ENCODE measurements around the gene SORCS2.

Gene SORCS2

DNA sequence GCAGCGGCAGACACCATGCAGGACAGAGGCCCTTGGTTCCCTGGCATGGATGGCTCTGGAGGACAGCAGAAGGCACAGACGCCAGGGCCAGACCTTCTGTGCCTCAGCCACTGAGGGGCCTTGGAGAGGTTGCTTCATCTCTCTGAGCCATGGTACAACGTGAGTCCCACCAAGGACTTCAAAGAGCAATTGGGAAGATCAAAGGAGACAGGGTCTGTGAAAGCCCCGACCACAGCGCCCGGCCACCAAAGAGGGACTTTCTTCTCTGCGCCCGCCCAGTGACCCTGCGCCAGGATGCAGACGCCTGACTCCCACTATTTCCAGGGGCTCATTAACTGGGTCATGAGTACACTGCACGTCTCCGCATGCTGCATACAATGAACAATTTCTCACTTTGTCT is 573.3 kb downstream of the SORCS2 start:
- DNase-seq: no peak

DNA sequence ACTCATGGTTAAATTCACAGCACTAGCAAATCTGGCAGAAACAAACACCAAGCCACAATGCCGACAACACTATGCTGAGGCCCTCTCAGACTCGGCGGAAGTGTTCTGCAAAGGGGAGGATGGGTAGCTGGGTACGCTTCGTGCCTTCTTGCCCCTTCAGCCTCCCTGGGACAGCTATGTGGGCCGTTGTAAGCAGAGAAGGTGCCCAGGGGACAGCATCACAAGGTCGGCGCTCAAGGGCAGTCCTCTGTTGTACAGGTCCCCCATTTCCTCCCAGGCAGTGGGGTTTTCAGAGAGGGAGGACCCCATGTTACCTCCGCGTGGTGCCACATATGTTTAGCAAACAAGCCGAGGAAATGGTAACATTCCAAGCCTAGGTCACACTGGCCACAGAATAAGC is 573.7 kb downstream of the SORCS2 start:
- DNase-seq: no peak

DNA sequence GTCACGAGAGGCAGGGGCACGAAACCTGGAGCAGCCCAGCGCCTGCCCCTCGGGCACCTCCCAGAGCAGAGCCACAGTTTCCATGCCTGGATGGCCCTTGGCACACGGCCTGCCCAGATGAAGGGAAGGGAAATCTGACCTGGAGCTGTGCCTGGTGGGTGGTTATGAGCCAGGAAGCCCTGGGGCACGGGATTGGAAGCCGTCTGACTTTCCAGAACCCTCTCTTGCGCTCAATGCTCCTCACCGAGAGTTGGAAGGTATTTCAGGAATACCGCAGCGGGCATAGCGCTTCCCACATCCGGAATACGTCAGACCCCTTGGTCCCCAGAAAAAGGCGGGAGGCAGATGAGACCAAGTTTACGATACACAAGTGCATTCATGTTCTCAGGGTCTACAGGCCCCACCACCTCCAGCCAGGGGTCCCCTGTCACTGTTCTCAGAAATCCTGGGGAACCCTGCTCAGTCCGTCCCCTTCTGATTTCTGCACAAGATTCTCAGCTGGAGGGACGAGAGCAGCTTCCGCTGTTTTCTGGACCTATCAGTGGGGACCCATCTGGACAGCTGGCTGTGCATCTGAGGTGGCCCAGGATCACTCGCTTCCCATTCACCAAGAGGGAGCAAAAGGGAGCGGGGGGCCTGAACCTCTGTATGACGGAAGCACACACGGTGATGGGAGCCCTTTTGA is 574.5 kb downstream of the SORCS2 start:
- no peak for DNase-seq

DNA sequence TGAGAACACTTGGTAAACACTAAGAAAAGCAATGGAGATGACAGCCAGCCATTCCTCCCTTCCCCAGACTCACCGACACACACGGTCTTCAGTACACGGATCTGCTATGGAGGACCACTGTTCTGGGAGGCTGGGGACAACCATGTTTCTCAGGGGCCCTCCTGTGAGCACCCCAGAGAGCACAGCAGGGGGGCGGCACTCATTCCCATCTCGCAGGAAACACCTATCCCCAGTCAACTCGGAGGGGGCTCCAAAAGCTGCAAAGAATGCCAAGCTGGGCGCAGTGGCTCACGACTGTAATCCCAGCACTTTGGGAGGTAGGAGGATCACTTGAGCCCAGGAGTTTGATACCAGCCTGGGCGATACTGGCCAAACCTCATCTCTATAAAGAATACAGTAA is 575.2 kb downstream of the SORCS2 start:
- no peak for DNase-seq

DNA sequence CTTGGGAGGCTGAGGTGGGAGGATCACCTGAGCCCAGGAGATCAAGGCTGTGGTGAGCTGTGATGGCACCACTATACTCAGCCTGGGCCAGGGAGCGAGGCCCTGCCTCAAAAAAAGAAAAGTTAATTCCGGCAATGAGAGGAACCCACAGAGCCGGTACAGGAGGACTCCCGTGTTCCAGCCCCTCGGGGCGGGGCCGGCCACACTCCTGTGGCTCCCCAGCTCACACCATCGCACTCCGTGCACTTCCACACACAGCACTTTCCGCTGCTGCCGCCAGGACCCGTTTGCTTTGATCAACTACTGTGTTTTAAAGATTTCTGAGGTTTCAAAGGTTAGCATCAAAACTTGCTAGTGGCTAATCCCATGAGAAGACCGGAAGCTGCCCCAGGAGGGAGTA is 575.6 kb downstream of the SORCS2 start:
- DNase-seq: no peak

DNA sequence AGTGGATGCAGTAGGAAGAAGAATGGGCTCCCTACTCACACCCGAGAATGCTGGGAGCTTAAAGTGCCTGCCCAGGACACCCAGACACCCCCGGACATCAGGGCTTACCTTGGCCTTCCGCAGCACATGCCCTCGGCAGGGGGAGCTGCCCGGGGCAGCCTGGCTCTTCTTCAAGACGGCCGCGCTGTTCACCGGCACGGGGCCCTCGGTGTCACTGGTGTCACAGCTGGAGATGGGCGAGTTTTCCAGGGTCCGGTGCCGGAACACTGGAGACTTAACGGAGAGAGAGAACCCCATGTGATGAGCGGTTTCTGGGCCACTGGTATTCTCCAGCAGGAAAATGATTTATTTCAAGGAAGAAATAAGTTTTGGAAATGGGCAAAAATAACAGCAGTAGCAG is 576.4 kb downstream of the SORCS2 start:
- DNase-seq: no peak

DNA sequence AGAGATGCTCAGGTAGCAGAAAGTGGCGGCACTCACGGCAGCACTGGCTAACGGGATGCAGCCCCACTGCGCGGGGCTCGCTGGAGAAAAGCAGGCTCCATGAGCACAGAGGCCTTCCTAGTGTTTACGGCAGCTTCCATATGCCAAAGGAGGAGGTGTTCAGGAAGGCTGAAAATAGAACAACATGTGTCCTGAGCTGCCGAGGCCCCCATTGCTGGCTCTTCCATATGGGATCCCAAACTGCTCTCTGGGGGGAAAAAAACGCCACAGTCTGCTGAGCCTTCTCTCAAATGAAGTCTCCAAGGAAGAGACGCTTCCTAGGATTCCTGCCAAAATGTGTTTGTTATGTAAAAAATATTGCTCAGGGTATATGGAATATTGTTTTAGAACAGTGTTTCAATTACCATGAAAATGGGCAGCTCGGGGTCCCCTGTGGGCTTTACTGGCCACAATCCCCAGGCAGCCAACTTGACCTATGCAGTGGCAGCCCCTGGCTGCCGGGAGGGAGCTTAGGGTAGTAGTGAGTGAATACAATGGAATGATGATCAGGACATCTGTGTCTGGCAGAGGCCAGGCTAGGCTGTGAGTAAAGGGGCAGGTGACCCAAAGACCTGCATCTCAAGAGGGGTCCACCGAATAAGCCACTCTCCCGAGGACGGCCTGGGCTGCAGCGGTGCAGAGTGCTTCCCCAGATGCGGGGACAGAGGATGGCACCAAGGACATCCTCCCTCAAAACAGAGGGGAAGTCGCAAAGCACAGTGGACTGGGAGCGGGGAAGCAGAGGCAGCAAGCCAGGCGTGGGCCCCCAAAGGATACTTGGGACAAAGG is 577.3 kb downstream of the SORCS2 start:
- no peak for DNase-seq

DNA sequence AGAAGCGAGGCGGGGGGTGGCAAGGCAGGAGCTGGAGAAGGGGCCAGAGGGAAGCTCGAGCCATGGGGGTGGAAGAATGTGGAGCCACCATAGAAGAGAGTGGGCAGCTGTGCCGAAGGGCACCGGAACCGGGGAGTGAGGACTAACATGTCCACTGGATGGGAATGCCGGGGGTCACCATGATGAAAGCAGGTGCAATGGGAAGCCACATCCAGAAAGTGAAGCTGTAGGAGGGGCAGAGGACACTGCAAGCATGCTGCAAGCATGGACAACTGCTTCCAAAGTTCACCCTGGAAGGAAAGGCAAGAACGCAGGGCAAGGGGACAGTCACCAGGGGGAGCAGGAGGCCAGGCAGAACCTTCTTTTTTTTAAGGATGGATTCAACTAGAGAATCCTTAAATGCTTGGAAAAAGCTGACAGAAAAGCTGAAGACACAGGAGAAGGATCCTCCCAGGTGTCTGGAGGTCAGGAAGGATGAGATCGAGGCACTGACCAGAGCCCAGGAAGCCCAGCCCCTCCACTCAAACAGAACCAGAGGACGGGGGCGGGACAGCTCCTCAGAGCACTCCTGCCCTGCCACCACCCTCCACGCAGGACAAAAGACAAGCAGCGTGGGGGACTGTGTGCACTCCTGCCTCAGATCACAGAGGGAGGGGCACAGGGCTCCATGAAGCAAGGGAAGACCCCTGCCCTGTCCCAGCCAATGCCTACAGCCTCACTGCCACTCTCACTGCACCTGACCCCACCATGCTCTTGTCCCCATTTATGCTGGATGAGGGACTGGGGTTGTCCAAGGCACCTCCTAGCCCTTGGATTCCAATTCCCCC is 578.1 kb downstream of the SORCS2 start:
- no peak for DNase-seq

DNA sequence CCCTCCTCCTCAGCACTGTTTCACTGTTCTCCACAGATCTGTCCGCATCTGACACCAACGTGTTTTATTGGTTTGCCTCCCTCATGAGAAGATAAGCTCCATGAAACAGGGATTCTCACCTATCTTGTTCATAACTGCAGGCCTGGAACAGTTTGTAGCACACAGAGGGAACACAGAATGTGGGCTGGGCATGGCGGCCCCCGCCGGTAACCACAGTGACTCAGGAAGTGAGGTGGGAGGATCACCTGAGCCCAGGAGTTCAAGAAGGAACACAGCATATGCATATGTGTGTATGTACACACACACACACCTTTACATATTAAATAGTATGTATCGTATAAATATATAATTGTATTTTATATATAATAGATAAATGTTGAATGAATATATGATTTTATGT is 578.7 kb downstream of the SORCS2 start:
- no peak for DNase-seq

DNA sequence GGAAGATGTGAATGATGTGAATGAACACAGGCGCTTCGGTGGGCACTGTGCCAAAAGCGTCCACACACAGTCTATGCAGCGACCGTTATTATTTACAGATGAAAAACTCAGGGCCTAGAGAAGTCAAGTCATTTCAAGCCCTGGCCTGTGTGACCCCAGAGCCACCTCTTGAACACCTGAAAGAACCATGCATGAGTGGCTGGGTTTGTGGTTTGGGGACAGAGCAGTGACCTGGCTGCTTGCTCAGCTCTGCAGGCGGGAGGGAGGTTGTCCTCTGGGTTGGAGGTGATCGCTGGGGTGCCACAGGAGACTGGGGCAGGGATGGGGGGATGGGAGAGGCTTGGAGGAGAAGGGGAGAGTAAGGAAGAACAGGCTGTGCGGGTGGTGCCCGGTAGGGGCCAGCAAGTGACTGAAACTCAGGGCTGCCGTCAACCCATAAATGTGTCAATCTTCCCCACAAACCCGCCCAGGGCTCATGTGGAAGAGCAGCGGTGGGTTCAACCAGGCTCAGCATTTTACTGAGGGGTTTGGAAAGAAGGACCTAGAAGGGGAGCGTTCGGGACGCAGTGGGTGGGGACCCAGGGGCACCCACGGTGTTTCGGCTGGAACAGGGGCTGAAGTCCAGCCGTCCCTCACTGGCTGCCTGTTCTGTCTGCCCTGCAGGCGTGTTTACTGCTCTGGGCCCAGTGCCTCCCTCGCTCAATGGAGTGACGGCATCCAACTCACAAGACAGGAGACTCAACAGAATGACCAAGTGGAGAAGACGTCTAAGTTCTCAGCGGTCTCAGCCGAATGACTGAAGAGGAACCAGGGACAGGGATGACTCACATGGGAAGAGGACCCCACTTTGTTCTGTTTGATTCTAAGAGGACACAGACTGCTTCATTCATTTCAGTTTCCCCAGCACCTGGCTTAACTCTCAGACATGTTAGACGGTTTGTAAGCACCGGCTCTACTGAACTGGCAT is 579.5 kb downstream of the SORCS2 start:
- no peak for DNase-seq

DNA sequence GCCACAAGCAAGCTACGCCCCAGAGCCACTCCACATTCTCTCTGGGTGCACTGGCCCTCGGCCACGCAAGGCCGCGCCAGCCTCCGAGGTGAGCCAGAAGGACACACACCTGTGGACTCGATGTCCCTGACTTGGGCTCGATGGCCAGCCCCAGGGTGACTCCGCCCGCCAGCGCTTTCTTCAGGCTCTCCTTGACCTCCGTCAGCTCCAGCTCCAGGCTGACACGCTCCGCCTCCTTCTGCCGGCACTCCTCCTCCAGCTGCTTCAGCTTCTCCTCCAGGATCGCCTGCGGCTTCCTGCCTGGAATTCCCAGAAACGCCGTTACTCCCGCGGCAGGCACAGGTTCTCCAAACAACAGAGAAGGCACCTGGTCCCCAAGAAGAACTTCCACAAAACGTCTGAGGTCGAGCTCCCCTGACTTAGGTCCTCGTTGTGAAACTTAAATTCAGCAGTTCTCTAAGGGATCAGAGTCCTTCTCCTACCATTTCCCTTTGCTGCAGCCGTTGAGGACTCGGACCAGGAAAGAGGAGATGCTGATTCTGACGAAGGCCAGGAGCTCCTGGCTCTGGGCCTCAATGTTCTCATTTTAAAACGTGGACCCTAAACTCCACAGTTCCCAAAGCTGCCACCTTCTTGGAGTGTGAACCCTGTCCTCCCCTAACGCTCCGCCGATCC is 580.5 kb downstream of the SORCS2 start:
- no peak for DNase-seq

DNA sequence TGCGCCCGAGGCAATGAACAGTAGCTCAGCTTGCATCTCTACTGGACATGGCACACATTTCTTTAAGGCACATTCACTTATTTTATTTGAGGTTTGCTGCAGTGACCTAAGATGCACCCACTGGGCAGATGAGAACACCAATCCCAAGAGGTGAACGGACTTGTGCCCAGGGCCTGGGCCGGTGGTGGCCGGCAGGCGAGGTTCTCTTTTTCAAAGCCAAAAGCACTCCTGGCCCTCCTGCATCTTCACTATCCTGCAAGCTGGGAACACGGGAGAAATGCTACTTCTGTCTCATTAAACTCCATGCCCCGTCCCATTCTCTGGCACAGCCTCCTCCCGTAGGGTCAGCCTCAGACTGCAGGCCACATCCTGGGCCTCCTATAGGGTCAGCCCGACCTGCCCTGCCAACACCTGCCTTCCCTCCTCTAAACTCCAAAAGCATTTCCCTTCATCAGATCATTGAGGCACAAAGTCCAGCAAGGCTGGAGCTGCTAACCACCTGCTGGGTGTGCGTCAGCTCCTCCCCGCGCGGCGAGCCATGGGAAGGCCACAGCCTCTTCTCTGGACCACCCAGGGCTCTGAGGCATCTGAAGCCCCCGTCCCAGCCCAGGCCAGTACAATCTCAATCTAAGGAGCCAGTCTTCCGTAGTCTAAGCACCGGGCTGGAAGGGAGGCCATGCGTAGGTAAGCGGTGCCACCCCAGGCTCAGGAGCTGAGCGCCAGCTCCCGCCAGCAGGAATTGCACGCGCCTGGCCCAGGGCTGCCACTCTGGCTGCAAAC is 581.3 kb downstream of the SORCS2 start:
- DNase-seq: no peak

DNA sequence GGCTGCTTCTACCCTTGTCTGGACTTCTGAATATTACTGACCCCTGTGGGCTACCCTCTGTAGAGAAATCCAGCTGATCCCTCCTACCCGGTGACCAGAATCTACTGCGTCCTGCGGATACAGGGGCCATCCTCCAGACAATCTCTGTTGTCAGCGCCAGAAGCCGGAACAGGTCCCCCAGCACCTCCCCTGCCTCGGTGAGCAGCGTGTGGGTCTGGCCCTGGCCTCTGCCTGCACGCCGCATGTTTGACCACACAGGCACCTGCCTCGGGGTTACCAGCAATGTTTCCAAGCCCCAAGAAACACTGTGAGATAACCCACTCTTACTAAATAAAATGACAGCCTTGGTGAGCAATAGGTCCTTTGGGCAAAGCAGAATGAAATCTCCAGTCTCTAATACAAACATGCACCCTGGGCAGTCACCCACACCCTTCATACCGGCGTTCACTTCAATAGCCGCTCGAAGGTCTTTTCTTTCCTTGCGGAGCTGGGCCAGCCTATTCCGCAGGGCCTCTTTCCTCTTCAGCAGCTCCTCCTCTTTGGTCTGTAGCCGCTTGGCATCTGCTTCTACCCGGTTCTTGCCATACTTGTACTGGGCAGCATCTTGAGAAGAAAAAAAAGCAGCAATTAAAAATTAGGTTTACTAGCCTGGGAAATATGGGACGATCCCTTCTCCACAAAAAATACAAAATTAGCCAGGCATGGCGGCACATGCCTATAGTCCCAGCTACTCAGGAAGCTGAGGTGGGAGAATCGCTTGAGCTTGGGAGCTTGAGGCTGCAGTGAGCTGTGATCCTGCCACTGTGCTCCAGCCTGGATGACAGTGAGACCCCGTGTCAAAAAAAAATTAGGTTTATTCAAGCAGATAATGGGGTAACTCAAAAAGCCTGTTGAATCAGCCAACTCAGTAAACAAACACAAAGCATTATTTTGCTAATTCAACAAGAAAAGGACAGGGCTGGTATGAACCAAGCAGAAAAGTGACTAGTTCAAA is 582.3 kb downstream of the SORCS2 start:
- DNase-seq: no peak

DNA sequence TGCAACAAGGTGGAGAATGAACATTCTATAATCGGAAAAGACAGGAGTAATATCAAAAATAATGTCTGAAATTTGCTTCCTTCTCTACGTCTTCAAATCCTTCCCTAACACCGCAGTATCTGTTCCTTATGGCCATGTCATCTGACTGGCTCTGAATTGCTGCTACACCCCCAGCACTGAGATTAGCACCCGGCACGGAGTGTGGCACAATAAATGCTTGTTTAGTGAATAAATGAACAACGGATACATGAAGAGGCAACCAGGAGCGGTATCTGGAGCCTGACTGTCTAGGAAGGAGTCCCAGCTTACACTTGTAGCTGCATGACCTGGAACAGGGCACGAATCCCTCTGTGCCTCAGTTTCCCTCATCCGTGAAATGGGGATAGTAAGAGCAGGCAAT is 583.1 kb downstream of the SORCS2 start:
- DNase-seq: no peak

DNA sequence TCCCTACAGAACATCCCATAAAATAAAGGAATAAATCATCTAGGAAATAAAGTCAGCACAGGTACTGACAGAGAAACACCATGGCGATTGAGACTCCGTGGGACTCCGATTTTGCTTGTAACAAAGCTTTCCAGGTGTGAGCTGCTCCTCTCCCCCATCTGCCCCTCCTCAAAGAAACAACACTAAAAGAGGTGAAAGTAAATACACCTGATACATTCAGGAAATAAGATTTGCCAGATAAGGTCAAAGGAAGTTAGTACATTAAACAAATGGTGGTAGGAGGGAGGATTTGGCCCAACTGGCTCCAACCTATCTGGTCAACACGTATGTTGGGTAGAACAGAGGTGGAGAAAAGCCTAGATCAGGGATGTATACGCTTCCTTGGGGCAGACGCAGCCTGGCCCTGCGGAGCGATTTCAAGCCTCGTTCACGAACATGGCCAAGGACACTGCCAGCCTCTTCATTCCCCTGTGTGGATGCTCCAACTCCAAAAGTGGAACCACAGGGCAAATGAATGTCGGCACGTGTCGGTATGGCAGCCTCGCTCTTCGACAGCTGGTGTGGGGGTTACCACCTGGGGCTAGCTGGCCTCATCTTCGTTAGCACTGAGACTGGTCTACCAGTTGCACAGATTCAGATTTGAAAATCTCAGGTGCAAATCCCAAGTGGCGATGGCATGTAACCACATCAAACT is 584.8 kb downstream of the SORCS2 start:
- no peak for DNase-seq

DNA sequence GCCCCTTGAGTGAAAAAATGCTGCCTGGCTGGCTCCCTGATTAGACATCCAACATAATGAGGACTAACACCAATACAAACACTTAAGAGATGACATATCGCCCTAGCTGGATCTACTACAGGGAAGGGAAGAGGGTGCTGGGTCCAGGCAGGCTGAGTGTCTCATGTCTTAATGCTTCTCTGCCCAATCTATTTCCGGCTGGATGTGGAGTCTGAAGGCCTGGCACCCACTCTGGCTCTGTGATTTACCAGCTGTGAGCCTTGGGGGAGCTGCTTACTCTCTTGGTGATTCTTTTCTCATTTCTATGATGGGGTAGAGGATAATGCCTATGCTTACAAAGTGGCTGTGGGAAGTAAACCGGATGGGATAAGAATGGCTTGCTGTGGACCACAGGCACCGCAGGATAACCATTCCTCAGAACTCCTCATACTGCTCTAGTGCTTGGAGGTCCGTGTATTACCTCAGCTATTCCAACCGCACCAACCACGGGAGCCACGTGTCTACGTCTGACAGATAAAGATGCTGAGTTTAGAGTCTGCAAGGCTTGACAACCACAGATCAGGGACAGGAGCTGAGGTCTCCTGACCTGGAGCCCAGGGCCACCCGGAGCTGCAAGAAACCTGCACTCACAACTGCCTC is 585.7 kb downstream of the SORCS2 start:
- DNase-seq: no peak

DNA sequence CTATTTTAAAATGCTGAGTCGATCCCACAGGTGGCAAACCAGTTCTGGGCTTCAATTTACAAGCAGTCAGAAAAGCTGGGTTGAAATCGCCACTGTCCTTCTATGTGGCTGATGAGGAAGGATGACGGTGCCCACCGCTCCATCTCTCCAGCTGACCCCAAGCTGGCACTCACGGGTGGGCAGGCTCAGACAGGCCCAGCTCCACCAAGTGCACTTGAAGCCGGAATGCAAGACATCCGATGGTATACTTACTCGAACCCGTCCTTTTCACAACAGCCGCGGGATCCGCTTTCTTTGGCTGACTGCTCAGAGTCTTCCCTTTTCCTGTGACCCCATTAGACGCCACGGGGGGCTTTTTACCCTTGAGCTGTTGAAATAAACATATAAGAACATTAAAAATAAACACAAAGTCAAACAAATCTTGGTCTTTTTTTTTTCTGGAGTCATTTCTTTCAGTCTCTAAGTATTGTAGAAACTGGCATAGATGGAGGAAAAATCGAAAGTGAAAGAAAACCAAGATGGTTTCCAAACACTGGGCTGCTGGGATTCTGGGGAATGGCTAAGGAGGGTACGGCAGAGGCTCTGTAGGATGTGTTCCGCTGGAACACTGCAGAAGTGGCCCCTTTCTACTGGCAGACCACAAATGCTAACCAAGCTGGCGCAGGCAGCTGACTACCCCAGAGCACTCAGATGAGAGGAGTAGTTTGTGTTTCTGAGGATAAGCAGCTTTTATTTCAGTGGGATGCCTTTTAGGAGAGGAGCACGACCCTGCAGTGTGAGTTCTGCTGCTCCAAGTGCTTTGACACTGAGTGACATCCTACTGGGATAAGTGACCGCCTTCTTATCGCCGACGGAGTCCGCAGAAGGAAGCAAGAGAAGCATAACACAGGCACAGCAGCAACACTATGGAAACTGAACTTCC is 586.4 kb downstream of the SORCS2 start:
- no peak for DNase-seq

DNA sequence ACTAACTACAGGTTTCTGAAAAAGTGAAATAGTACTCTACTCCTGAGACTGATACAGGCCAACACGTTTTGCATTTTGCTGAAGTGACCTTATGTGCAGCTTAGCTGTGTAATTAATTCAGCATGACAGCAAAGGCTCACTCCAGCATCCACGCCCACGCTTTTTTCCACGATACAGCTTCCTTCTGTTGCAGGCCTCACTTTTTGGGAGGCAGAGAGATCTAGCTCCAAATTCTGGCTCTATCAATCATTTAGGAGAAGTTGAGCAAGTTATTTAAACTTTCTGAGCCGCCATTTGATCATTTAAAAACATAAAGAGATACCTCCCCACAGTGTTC is 587.1 kb downstream of the SORCS2 start:
- DNase-seq: no peak

Data from CD4-positive, alpha-beta T cell treated with Interferon gamma for 1 hour (primary cell).